HL-60 (cell line): ENCODE results near the gene NEB.
"Not testable (repeated sequence)": the region's sequence is repeated elsewhere in the genome, so short reads cannot be mapped to it uniquely, and the experiment has no call there.

Source experiments
- GABPA ChIP-seq: IDR thresholded peaks from 2 replicates; pipeline ENCODE4 v1.6.1; 2012; ENCODE audit warnings: low read depth
- POLR2AphosphoS5 ChIP-seq: IDR thresholded peaks from 2 replicates; pipeline ENCODE4 v1.6.1; 2012; ENCODE audit warnings: low read depth

DNA sequence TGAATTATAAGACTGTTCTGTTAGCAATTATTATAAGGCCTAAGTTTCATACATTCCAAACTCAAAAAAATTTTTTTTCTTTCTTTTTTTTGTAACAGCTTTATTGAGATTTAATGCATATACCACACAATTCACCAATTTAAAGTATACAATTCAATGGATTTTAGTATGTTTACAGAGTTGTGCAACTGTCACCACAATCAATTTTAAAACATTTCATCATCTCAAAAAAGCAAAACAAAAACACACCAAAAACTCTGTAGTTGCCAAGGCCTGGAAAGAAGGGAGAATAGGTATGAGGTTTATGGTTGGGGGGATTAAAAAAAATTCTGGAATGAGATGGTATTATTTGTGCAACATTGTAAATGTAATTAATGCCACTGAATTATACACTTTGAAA lies 36.1 kb downstream of the NEB start:
- not testable (repeated sequence) for TF ChIP-seq GABPA, POLR2AphosphoS5
